Thoracic aorta (tissue), 2 donors: ENCODE results near the gene ISM2. TPM values are rescaled to one million over a fixed set of nuclear protein-coding genes. Genes with fewer than 3 reads are reported as not detected.
"Not testable (repeated sequence)": the region's sequence is repeated elsewhere in the genome, so short reads cannot be mapped to it uniquely, and the experiment has no call there.

Experiments
- ATAC-seq: fragments of 150-250 bp; one replicate; pipeline ENCODE4 v1.8.0; 2017; ENCODE audit warnings: low read depth; ENCODE audit not compliant: insufficient number of reproducible peaks, low FRiP score
- DNase-seq: peaks from one replicate; pipeline ENCODE4 v3.0.0-alpha.2; 2020; ENCODE audit warnings: low spot score
- H3K27ac ChIP-seq, 2 donors: fragments of 200-600 bp; sonication (generic); 1 replicate in 1 of 2; 2 replicates in 1 of 2; pipeline ENCODE4 v1.5.1; 2016; ENCODE audit warnings: mild to moderate bottlenecking in 2 of 2, moderate library complexity in 2 of 2
- H3K27me3 ChIP-seq: fragments of 200-600 bp; sonication (generic); replicated peaks from 2 replicates; pipeline ENCODE4 v1.6.0; 2016; ENCODE audit warnings: mild to moderate bottlenecking; ENCODE audit not compliant: insufficient read depth
- H3K36me3 ChIP-seq: fragments of 200-600 bp; sonication (generic); one replicate; pipeline ENCODE4 v1.5.1; 2016
- H3K4me1 ChIP-seq, 2 donors: fragments of 200-600 bp; sonication (generic); 1 replicate in 1 of 2; 2 replicates in 1 of 2; pipeline versions ENCODE4 v1.5.1 to v1.6.0; 2016; ENCODE audit warnings: low read depth in 2 of 2, mild to moderate bottlenecking in 1 of 2; ENCODE audit not compliant: control insufficient read depth in 1 of 2
- H3K4me3 ChIP-seq: fragments of 200-600 bp; sonication (generic); 2 replicates; pipeline ENCODE4 v1.5.1; 2016; ENCODE audit warnings: mild to moderate bottlenecking
- H3K9me3 ChIP-seq: fragments of 200-600 bp; sonication (generic); 2 replicates; pipeline ENCODE4 v1.5.1; 2016
- CTCF ChIP-seq: fragments of 200-600 bp; sonication (generic); IDR thresholded peaks from one replicate; pipeline ENCODE4 v1.5.1; 2019; ENCODE audit warnings: antibody characterized with exemption
- total RNA-seq, 2 donors: library from RNA; depleted of rRNA; stranded (reverse); fragments of >200 nt; gene quantifications; one replicate each; pipeline versions ENCODE4 v1.1.0 to v1.2.3, GENCODE V29; 2016

ISM2 gene
- total RNA-seq, 2 donors from 2014 or later, result not detected

- DNase-seq, result no peak
- no peak for TF ChIP-seq CTCF
- ATAC-seq, result no peak
- Histone ChIP-seq H3K9me3 (no peaks in the 10 kb centered on the region), H3K4me1 (peaks cover 5 to 11% of the 10 kb centered on the region in 2 donors), H3K4me3 (no peak overlapping the region), H3K36me3 (no peaks in the 10 kb centered on the region), H3K27ac (no peak overlapping the region), H3K27me3 (no peaks in the 10 kb centered on the region)
These were observed 30.6 kb upstream of the ISM2 start for GRCh38 chr14:77529213-77529612.

- not testable (repeated sequence) for H3K36me3 ChIP-seq, DNase-seq, H3K4me3 ChIP-seq, H3K9me3 ChIP-seq, ATAC-seq, H3K27ac ChIP-seq, H3K27me3 ChIP-seq
- H3K4me1 ChIP-seq, result peaks cover 5 to 11% of the 10 kb centered on the region in 2 donors
These were observed 30.1 kb upstream of the ISM2 start for GRCh38 chr14:77528701-77529100.

GRCh38 chr14:77526266-77526665, 27.6 kb upstream of the ISM2 start:
- ATAC-seq (no peak), DNase-seq (no peak)
- no peak overlapping the region for H3K27ac ChIP-seq
- H3K4me1 ChIP-seq, result peaks cover 5 to 11% of the 10 kb centered on the region in 2 donors
- no peak for TF ChIP-seq CTCF
- H3K4me3 ChIP-seq, result no peak overlapping the region
- H3K27me3 ChIP-seq, result no peaks in the 10 kb centered on the region
- peaks cover 3% of the 10 kb centered on the region for H3K36me3 ChIP-seq
- H3K9me3 ChIP-seq, result no peaks in the 10 kb centered on the region

- ATAC-seq (no peak), DNase-seq (no peak)
- no peak for TF ChIP-seq CTCF
- Histone ChIP-seq H3K4me3 (no peak overlapping the region), H3K4me1 (peaks cover 5 to 11% of the 10 kb centered on the region in 2 donors), H3K9me3 (no peaks in the 10 kb centered on the region), H3K36me3 (peaks cover 11% of the 10 kb centered on the region), H3K27me3 (no peaks in the 10 kb centered on the region), H3K27ac (no peak overlapping the region)
These were observed 25.9 kb upstream of the ISM2 start for GRCh38 chr14:77524536-77524935.

- H3K9me3 ChIP-seq, result no peaks in the 10 kb centered on the region
- DNase-seq, result no peak
- no peak for TF ChIP-seq CTCF
- peaks cover 19% of the 10 kb centered on the region for H3K36me3 ChIP-seq
- H3K4me1 ChIP-seq, result peaks cover 5 to 11% of the 10 kb centered on the region in 2 donors
- H3K27me3 ChIP-seq, result no peaks in the 10 kb centered on the region
- H3K27ac ChIP-seq, result no peak overlapping the region
- no peak for ATAC-seq
- no peak overlapping the region for H3K4me3 ChIP-seq
These were observed 24.5 kb upstream of the ISM2 start for GRCh38 chr14:77523109-77523508.

- no peaks in the 10 kb centered on the region for H3K4me1 ChIP-seq
- ATAC-seq (no peak), DNase-seq (no peak)
- no peak overlapping the region for H3K27ac ChIP-seq
- H3K36me3 ChIP-seq, result peaks cover 22% of the 10 kb centered on the region
- H3K9me3 ChIP-seq, result no peaks in the 10 kb centered on the region
- no peaks in the 10 kb centered on the region for H3K27me3 ChIP-seq
- TF ChIP-seq CTCF, result no peak
- no peak overlapping the region for H3K4me3 ChIP-seq
These were observed 21.9 kb upstream of the ISM2 start for GRCh38 chr14:77520555-77520954.
